ENCODE measurements around the gene HOXB4. TPM values are rescaled to one million over a fixed set of nuclear protein-coding genes. Genes with fewer than 3 reads are reported as not detected.

The HOXB4 gene
- total RNA-seq, 1 experiment from 2014 or later: 0.04 TPM

GRCh38 chr17:48578616-48579470 is 693 bp upstream of the HOXB4 start (continued):
- TF ChIP-seq STAT6 (CRISPR knock-in tag; conservative IDR thresholded peaks at IDR 0.05; ENCODE audit: low read depth) (no peak), NFYB (CRISPR knock-in tag; conservative IDR thresholded peaks at IDR 0.05; ENCODE audit: low read depth) (no peak), ESRRA (CRISPR knock-in tag; IDR thresholded peaks at IDR 0.05; ENCODE audit: borderline replicate concordance) (no peak), NR2C2 (CRISPR knock-in tag; IDR thresholded peaks at IDR 0.05) (no peak), SMAD3 (CRISPR knock-in tag; IDR thresholded peaks at IDR 0.05; ENCODE audit: borderline replicate concordance) (no peak), NFE2L1 (CRISPR knock-in tag; IDR thresholded peaks at IDR 0.05) (no peak), ZNF263 (CRISPR knock-in tag; IDR thresholded peaks at IDR 0.05; ENCODE audit: low read depth) (no peak), FOXP4 (CRISPR knock-in tag; IDR thresholded peaks at IDR 0.05) (no peak), ZNF416 (CRISPR knock-in tag; IDR thresholded peaks at IDR 0.05) (no peak), ATF1 (CRISPR knock-in tag; IDR thresholded peaks at IDR 0.05) (no peak), ZNF317 (CRISPR knock-in tag; IDR thresholded peaks at IDR 0.05; ENCODE audit: borderline replicate concordance, low read depth) (no peak), MLX (CRISPR knock-in tag; IDR thresholded peaks at IDR 0.05) (no peak), ZNF423 (CRISPR knock-in tag; IDR thresholded peaks at IDR 0.05) (no peak)

- POLR2A ChIA-PET: no interaction called here
- no peak for DNase-seq (ENCODE audit: low spot score)
- Mint-ChIP-seq H3K36me3 (no peaks in the 10 kb centered on the region), H3K4me3 (peak overlapping the region; percentile 48), H3K9me3 (no peaks in the 10 kb centered on the region), H3K27me3 (ENCODE audit: low read depth) (peaks cover 45% of the 10 kb centered on the region; the same call in 1 of the 2 replicates), H3K27ac (no peak overlapping the region), H3K4me1 (peaks cover 43% of the 10 kb centered on the region)
- CTCF ChIA-PET: interaction anchor here (1.0 to 1.3 kb wide), 2 partner anchors 36 to 59 kb away, joined by 4 read pairs; no protein-coding TSS in a partner anchor
- ATAC-seq: no peak
- TF ChIP-seq JAZF1 (CRISPR knock-in tag; IDR thresholded peaks at IDR 0.05) (no peak), NFYB (CRISPR knock-in tag; conservative IDR thresholded peaks at IDR 0.05; ENCODE audit: low read depth) (no peak), GTF2I (CRISPR knock-in tag; conservative IDR thresholded peaks at IDR 0.05) (no peak), ATF6 (CRISPR knock-in tag; IDR thresholded peaks at IDR 0.05) (no peak), ZNF396 (CRISPR knock-in tag; IDR thresholded peaks at IDR 0.05; ENCODE audit: borderline replicate concordance) (no peak), FOXJ3 (CRISPR knock-in tag; IDR thresholded peaks at IDR 0.05; ENCODE audit: borderline replicate concordance) (no peak), ZBTB43 (CRISPR knock-in tag; IDR thresholded peaks at IDR 0.05) (no peak), ZNF416 (CRISPR knock-in tag; IDR thresholded peaks at IDR 0.05) (no peak), GRHL2 (CRISPR knock-in tag; IDR thresholded peaks at IDR 0.05; ENCODE audit: insufficient replicate concordance, severe bottlenecking) (no peak), E2F5 (CRISPR knock-in tag; IDR thresholded peaks at IDR 0.05) (no peak), CDX4 (CRISPR knock-in tag; IDR thresholded peaks at IDR 0.05; ENCODE audit: borderline replicate concordance) (no peak), EMX1 (CRISPR knock-in tag; IDR thresholded peaks at IDR 0.05) (no peak)
Measured at GRCh38 chr17:48577330-48577945, 712 bp downstream of the HOXB4 start.
